H1 (cell line): ENCODE measurements around the gene VWA7. TPM values are rescaled to one million over a fixed set of nuclear protein-coding genes. Genes with fewer than 3 reads are reported as not detected.

Experiments used
- EGR1 ChIP-seq: IDR thresholded peaks from 2 replicates; pipeline ENCODE4 v1.6.1; 2011; ENCODE audit warnings: low read depth, low read length, borderline replicate concordance
- EZH2 ChIP-seq: fragments of 200-600 bp; sonication (generic); IDR thresholded peaks from 2 replicates; pipeline ENCODE4 v1.7.1; 2012; ENCODE audit warnings: low read depth, mild to moderate bottlenecking, moderate library complexity, low read length, inconsistent platforms; ENCODE audit not compliant: severe bottlenecking
- polyA plus RNA-seq, 7 experiments: library from polyadenylated mRNA; depleted of rRNA in 3 of 7; stranded (reverse) in 5 of 7; unstranded in 2 of 7; fragments of >200 nt in 5 of 7; fragments of 200-250 nt in 2 of 7; gene quantifications; 1 replicate in 5 of 7; 2 replicates in 1 of 7; 4 replicates in 1 of 7; pipeline versions ENCODE4 v1.2.1 to v1.2.3, GENCODE V29; 2011 to 2013; ENCODE audit warnings: missing spikeins in 2 of 7, mixed read lengths in 2 of 7
- total RNA-seq: library from RNA; stranded (reverse); fragmentation: NEBNext Ultra II Directional; extraction: Animal tissue kit (Norgen Biotek cat#: 25700); gene quantifications from 2 replicates; pipeline ENCODE4 v1.2.1, GENCODE V29; 2021

Gene VWA7
- total and polyA plus RNA-seq, 2 of the 8 experiments (the other 6 are each of a cell fraction or from before 2014, with no cell fraction given): 0.82 to 2.1 TPM

GRCh38 chr6:31767096-31767645 lies 10.0 kb downstream of the VWA7 start (continued):
- TF ChIP-seq EGR1: no peak
- TF ChIP-seq EZH2: no peak
